ENCODE results near the gene TEDC1.

DNA sequence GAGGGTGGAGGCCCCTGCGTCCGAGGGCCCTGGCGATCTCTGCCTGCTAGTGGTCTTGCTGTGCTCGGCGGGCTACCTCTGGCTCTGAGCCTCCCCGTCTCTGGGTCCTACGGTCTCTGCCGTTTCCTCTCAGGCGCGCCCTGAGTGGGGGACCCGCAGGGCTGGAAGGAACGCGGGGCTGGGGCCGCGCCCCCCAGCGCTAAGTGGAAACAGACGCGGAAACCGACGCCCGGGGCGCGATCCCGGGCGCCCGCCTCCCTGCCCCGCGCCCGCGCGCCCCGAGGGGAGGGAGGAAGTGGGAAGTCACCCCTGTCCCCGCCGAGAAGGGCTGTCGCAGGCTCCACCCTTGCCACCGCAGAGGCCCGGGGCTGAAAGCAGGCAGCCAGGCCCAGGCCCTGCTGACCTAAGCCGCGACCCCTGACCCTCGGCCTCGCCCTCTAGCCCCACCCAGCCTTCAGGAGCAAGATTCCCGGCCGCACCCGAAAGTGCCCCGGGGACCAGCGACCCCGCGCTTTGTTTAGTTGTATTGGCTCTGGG lies 3.5 kb upstream of the TEDC1 start:
- TF ChIP-seq ZNF707 (tag by site-specific recombination; IDR thresholded peaks at IDR 0.05) (no peak), ZNF157 (tag by site-specific recombination; IDR thresholded peaks at IDR 0.05) (no peak), HOXA7 (CRISPR knock-in tag; IDR thresholded peaks at IDR 0.05; ENCODE audit: borderline replicate concordance) (no peak), EGR2 (tag by site-specific recombination; IDR thresholded peaks at IDR 0.05; ENCODE audit: low read depth) (no peak), ZNF768 (tag by site-specific recombination; IDR thresholded peaks at IDR 0.05) (no peak), ZNF184 (tag by site-specific recombination; IDR thresholded peaks at IDR 0.05) (no peak), ZNF654 (tag by site-specific recombination; IDR thresholded peaks at IDR 0.05; ENCODE audit: low read depth) (no peak)
- TF ChIP-seq, protein P1, sequence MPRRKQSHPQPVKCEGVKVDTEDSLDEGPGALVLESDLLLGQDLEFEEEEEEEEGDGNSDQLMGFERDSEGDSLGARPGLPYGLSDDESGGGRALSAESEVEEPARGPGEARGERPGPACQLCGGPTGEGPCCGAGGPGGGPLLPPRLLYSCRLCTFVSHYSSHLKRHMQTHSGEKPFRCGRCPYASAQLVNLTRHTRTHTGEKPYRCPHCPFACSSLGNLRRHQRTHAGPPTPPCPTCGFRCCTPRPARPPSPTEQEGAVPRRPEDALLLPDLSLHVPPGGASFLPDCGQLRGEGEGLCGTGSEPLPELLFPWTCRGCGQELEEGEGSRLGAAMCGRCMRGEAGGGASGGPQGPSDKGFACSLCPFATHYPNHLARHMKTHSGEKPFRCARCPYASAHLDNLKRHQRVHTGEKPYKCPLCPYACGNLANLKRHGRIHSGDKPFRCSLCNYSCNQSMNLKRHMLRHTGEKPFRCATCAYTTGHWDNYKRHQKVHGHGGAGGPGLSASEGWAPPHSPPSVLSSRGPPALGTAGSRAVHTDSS (tag by site-specific recombination; IDR thresholded peaks at IDR 0.05): no peak
- TF ChIP-seq, protein P2, sequence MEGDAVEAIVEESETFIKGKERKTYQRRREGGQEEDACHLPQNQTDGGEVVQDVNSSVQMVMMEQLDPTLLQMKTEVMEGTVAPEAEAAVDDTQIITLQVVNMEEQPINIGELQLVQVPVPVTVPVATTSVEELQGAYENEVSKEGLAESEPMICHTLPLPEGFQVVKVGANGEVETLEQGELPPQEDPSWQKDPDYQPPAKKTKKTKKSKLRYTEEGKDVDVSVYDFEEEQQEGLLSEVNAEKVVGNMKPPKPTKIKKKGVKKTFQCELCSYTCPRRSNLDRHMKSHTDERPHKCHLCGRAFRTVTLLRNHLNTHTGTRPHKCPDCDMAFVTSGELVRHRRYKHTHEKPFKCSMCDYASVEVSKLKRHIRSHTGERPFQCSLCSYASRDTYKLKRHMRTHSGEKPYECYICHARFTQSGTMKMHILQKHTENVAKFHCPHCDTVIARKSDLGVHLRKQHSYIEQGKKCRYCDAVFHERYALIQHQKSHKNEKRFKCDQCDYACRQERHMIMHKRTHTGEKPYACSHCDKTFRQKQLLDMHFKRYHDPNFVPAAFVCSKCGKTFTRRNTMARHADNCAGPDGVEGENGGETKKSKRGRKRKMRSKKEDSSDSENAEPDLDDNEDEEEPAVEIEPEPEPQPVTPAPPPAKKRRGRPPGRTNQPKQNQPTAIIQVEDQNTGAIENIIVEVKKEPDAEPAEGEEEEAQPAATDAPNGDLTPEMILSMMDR (tag by site-specific recombination; IDR thresholded peaks at IDR 0.05): no peak
- TF ChIP-seq, protein P3, sequence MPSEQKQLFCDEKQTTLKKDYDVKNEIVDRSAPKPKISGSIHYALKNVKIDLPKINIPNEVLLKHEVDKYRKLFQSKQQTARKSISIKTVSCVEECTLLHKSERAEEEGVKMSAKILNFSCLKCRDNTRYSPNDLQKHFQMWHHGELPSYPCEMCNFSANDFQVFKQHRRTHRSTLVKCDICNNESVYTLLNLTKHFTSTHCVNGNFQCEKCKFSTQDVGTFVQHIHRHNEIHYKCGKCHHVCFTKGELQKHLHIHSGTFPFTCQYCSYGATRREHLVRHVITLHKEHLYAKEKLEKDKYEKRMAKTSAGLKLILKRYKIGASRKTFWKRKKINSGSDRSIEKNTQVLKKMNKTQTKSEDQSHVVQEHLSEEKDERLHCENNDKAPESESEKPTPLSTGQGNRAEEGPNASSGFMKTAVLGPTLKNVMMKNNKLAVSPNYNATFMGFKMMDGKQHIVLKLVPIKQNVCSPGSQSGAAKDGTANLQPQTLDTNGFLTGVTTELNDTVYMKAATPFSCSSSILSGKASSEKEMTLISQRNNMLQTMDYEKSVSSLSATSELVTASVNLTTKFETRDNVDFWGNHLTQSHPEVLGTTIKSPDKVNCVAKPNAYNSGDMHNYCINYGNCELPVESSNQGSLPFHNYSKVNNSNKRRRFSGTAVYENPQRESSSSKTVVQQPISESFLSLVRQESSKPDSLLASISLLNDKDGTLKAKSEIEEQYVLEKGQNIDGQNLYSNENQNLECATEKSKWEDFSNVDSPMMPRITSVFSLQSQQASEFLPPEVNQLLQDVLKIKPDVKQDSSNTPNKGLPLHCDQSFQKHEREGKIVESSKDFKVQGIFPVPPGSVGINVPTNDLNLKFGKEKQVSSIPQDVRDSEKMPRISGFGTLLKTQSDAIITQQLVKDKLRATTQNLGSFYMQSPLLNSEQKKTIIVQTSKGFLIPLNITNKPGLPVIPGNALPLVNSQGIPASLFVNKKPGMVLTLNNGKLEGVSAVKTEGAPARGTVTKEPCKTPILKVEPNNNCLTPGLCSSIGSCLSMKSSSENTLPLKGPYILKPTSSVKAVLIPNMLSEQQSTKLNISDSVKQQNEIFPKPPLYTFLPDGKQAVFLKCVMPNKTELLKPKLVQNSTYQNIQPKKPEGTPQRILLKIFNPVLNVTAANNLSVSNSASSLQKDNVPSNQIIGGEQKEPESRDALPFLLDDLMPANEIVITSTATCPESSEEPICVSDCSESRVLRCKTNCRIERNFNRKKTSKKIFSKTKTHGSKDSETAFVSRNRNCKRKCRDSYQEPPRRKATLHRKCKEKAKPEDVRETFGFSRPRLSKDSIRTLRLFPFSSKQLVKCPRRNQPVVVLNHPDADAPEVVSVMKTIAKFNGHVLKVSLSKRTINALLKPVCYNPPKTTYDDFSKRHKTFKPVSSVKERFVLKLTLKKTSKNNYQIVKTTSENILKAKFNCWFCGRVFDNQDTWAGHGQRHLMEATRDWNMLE (tag by site-specific recombination; conservative IDR thresholded peaks at IDR 0.05; ENCODE audit: low read depth): no peak
- TF ChIP-seq, protein P4, sequence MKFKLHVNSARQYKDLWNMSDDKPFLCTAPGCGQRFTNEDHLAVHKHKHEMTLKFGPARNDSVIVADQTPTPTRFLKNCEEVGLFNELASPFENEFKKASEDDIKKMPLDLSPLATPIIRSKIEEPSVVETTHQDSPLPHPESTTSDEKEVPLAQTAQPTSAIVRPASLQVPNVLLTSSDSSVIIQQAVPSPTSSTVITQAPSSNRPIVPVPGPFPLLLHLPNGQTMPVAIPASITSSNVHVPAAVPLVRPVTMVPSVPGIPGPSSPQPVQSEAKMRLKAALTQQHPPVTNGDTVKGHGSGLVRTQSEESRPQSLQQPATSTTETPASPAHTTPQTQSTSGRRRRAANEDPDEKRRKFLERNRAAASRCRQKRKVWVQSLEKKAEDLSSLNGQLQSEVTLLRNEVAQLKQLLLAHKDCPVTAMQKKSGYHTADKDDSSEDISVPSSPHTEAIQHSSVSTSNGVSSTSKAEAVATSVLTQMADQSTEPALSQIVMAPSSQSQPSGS (tag by site-specific recombination; IDR thresholded peaks at IDR 0.05; ENCODE audit: low read depth): no peak
